Dermis lymphatic vessel endothelial cell (primary cell): ENCODE measurements around the gene SLC37A3. TPM values are rescaled to one million over a fixed set of nuclear protein-coding genes. Genes with fewer than 3 reads are reported as not detected.

Source experiments
- total RNA-seq: library from RNA; depleted of rRNA; stranded (reverse); fragments of >200 nt; gene quantifications from 2 replicates; pipeline ENCODE4 v1.2.1, GENCODE V29; 2014

The SLC37A3 gene, protein sequence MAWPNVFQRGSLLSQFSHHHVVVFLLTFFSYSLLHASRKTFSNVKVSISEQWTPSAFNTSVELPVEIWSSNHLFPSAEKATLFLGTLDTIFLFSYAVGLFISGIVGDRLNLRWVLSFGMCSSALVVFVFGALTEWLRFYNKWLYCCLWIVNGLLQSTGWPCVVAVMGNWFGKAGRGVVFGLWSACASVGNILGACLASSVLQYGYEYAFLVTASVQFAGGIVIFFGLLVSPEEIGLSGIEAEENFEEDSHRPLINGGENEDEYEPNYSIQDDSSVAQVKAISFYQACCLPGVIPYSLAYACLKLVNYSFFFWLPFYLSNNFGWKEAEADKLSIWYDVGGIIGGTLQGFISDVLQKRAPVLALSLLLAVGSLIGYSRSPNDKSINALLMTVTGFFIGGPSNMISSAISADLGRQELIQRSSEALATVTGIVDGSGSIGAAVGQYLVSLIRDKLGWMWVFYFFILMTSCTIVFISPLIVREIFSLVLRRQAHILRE
- 50.7 and 53.0 TPM in 2 replicates for total RNA-seq

DNA sequence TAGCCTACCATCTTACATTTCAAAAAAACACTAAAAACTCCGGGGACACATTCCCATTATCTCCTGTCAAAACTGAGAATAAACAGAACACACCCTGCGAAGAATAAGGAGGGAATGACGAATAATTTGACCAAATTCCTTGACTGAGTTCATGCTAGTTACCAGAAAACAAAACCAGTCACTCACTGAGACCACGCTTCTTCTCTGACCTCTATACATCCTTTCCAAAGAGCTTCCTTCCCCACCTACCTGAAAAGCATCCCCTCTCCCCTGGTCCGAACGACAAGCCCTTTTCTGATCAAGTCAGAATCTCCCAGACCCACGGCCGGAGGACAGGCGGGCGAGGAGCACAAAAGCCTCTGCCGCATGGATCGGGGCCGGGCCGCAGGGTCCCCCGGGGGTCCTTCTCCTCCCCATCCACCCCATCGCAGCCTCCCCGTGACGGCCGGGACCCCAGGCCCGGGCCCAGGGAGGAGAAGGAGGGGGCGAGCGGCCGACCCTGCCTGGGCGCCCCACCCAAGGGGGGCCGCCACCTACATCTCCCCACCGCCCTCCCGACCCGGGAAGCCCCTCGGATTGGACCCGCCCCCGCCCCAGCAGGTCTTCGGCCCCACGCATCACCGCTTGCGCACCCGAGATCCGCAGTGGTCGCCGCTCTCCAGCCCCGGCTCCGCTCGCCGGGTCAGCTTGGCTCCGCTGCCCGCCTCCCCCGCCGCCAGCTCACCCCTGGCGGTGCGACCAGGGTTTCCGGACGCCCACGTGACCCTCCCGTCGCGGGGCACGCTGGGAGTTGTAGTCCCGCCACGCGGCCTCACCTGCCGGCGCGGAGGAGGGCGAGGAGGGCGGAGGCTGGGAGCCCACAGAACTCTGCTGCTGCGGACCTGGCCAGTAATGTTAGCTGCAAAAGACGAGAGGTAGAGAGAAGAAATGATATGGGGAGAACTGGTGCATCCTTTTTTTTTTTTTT is at the start of gene SLC37A3:
Gene SLC37A3 (minus strand): TSS at position 747 of the 967 bp plus-strand sequence. CDS start 16,004 bp downstream, outside the sequence.

DNA sequence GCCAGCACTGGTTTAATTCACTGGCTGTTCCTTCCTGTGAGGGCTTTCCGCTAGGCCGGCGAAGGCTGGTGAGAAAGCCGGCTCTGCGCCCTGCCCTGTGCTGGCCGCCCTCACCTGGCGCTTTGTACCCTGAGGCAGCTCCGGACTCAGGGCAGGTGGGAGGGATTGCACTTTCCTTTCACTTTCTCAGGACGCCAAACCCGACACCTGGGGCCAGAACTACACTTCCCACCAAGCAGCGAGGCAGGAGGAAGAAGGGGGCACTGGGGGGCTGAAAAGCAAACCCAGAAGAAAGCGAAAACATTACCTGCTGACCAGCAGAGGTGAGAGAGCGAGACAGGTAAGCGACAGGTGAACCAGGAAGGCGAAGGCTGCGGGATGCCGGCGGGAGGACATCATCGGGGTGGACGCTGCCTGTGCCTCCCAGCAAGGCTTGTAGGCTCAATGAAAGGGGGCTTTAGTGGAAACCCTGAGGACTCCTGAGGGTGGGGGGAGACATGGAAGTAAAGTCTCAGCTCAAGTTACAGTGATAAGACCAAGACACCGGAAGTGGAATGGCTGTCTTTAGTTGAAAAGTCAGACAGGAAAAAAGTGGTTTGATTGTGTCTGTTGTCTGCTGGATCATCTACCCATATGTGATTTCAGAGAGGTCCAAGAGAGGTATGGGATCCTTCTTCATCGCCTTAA is 5.7 kb upstream of the SLC37A3 start, which contains the start of gene RAB19:
Gene RAB19 (plus strand): TSS at position 181 of the 687 bp plus-strand sequence. CDS start 3,589 bp downstream, outside the sequence.

Other genes starting within 250 kb of the SLC37A3 start
- gene KDM7A, start 221.5 kb downstream of the SLC37A3 start, total RNA-seq, result 9.3 and 12.9 TPM in 2 replicates
- gene RAB19, start 5.5 kb upstream of the SLC37A3 start, total RNA-seq, result 0.17 TPM in 1 of 2 replicates, not detected in the other
- 36.1 and 44.3 TPM in 2 replicates for gene MKRN1, start 81.0 kb upstream of the SLC37A3 start, total RNA-seq
- 0.33 and 1.0 TPM in 2 replicates for gene DENND2A, start 242.3 kb upstream of the SLC37A3 start, total RNA-seq